ENCODE results near the gene BAIAP3. TPM values are rescaled to one million over a fixed set of nuclear protein-coding genes. Genes with fewer than 3 reads are reported as not detected.

The BAIAP3 gene, protein sequence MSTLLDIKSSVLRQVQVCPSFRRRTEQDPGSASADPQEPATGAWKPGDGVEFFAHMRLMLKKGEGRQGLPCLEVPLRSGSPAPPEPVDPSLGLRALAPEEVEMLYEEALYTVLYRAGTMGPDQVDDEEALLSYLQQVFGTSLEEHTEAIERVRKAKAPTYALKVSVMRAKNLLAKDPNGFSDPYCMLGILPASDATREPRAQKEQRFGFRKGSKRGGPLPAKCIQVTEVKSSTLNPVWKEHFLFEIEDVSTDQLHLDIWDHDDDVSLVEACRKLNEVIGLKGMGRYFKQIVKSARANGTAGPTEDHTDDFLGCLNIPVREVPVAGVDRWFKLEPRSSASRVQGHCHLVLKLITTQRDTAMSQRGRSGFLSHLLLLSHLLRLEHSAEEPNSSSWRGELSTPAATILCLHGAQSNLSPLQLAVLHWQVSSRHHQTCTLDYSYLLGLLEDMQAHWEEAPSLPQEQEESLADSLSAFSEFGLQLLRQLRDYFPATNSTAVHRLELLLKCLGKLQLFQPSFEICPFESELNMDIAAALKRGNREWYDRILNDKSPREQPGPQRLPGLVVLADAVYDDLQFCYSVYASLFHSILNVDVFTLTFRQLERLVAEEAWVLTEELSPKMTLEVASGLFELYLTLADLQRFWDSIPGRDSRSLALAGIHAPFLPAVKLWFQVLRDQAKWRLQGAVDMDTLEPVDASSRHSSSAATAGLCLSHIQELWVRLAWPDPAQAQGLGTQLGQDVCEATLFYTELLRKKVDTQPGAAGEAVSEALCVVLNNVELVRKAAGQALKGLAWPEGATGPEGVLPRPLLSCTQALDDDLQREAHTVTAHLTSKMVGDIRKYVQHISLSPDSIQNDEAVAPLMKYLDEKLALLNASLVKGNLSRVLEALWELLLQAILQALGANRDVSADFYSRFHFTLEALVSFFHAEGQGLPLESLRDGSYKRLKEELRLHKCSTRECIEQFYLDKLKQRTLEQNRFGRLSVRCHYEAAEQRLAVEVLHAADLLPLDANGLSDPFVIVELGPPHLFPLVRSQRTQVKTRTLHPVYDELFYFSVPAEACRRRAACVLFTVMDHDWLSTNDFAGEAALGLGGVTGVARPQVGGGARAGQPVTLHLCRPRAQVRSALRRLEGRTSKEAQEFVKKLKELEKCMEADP
- 65.2 and 93.7 TPM in 2 replicates for polyA plus RNA-seq
- polyA minus RNA-seq, result 33.0 and 36.8 TPM in 2 replicates

DNA sequence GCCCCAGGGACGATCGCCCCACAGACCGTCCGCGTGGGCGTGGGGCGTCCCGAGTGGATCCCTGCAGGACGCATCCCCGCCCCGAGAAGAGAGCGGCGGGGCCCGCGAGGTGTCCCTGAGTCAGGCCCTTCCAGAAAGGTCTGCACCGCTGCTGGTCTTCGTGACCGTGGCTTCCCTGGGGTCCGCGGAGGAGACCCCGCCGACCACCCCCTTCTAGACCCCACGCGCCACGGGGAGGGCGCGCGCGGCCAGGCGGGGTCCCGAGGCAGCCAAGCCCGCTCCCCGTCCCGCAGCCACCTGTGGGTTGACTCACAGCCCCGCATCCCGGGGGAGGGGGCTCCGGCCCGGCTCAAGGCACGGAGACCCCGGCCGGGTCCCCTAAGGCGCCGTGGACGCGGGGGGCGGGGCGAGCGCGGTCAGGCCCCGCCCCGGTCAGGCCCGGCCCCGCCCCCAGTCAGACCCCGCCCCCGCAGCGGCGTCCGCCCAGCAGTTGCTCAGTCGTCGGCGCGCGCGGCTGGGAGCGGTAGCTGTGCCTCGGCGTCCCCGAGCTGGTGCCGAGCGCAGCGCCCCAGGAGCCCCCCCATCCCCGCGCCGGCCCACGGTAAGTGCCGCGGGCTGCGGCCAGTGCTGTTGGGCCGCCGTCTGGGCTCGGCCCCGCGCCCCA is at the start of gene BAIAP3:
TSS of gene BAIAP3 (plus strand) at position 497 of the 664 bp plus-strand sequence. CDS start 4,905 bp downstream, outside the sequence.
- Histone ChIP-seq H3K79me2 (replicated peaks; ENCODE audit: insufficient read depth, low read length) (peaks cover 17% of the 10 kb centered on the region), H3K36me3 (ENCODE audit: insufficient read depth, low read length) (no peaks in the 10 kb centered on the region), H4K20me1 (ENCODE audit: insufficient read depth) (no peaks in the 10 kb centered on the region), H3K4me2 (ENCODE audit: low read length) (peak within 1 kb of the TSS; percentile 73), H3K27me3 (ENCODE audit: insufficient read depth, low read depth, low read length) (peaks cover 33% of the 10 kb centered on the region), H3K9me2 (ENCODE audit: insufficient read depth, low read length) (no peaks in the 10 kb centered on the region), H3K4me3 (ENCODE audit: low read length) (peak within 1 kb of the TSS; percentile 76), H3K9me3 (ENCODE audit: low read length) (no peaks in the 10 kb centered on the region), H3K9ac (ENCODE audit: low read length) (peak within 1 kb of the TSS; percentile 74), H2AFZ (ENCODE audit: low read depth, low read length) (no peak within 1 kb of the TSS), H3K27ac (ENCODE audit: low read length) (no peak within 1 kb of the TSS), H3F3A (ENCODE audit: insufficient read depth, low read length, poor library complexity, severe bottlenecking) (no peaks in the 10 kb centered on the region)
- TF ChIP-seq MXI1 (conservative IDR thresholded peaks at IDR 0.05; ENCODE audit: poor library complexity, severe bottlenecking) (no peak), POLR2AphosphoS5 (IDR thresholded peaks at IDR 0.05) (peak; percentile 78), EZH2 (IDR thresholded peaks at IDR 0.05; ENCODE audit: borderline replicate concordance, insufficient read depth, low read length, poor library complexity, severe bottlenecking) (no peak), RAD21 (conservative IDR thresholded peaks at IDR 0.05) (no peak)
- TF ChIP-seq, protein P1, sequence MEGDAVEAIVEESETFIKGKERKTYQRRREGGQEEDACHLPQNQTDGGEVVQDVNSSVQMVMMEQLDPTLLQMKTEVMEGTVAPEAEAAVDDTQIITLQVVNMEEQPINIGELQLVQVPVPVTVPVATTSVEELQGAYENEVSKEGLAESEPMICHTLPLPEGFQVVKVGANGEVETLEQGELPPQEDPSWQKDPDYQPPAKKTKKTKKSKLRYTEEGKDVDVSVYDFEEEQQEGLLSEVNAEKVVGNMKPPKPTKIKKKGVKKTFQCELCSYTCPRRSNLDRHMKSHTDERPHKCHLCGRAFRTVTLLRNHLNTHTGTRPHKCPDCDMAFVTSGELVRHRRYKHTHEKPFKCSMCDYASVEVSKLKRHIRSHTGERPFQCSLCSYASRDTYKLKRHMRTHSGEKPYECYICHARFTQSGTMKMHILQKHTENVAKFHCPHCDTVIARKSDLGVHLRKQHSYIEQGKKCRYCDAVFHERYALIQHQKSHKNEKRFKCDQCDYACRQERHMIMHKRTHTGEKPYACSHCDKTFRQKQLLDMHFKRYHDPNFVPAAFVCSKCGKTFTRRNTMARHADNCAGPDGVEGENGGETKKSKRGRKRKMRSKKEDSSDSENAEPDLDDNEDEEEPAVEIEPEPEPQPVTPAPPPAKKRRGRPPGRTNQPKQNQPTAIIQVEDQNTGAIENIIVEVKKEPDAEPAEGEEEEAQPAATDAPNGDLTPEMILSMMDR (IDR thresholded peaks at IDR 0.05; ENCODE audit: poor library complexity, severe bottlenecking), result no peak

DNA sequence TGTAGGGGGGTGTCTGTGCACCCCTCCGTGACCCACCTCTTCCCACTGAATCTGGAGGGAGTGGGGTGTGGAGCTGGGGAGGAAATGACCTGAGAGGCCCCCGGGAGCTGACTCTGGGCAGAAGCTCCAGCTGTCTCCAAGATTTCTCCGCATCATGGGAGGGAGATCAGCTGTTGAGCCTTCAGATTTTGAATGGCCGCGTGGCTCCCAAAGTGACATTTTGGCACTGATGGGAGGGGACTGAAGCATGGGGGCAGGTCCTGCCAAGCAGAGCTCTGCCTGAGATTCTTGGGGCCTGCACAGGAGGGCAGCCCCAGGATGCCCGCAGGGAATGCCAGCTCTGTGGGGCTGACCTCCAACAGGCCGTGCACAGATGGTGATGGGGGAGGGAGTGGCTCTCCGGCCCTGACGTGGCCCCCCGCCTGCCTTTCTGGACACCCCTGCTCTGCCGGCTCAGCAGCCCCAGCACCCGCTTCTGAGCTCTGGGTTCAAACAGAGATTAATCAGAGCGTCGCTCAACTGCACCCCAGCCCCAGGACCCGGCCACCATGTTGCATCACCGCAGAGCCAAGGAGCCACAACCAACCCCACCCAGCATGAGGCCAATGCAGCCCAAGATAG is 49.3 kb upstream of the BAIAP3 start:
- Histone ChIP-seq H3K27me3 (ENCODE audit: insufficient read depth, low read depth, low read length) (no peaks in the 10 kb centered on the region), H3K4me3 (ENCODE audit: low read length) (no peak overlapping the region), H3K9ac (ENCODE audit: low read length) (no peak overlapping the region)

More for the DNA sequence above, 49.3 kb upstream of the BAIAP3 start:
- H3K4me2 ChIP-seq (ENCODE audit: low read length), result no peak overlapping the region
- H3K9me3 ChIP-seq (ENCODE audit: low read length), result no peaks in the 10 kb centered on the region
- H3K9me2 ChIP-seq (ENCODE audit: insufficient read depth, low read length), result no peaks in the 10 kb centered on the region
- TF ChIP-seq RAD21 (conservative IDR thresholded peaks at IDR 0.05) (no peak), SMC3 (conservative IDR thresholded peaks at IDR 0.05; ENCODE audit: poor library complexity) (no peak), MXI1 (conservative IDR thresholded peaks at IDR 0.05; ENCODE audit: poor library complexity, severe bottlenecking) (no peak), EP300 (conservative IDR thresholded peaks at IDR 0.05; ENCODE audit: poor library complexity, severe bottlenecking) (no peak), EZH2 (IDR thresholded peaks at IDR 0.05; ENCODE audit: borderline replicate concordance, insufficient read depth, low read length, poor library complexity, severe bottlenecking) (no peak), TAF1 (IDR thresholded peaks at IDR 0.05; ENCODE audit: low read depth) (no peak), POLR2AphosphoS5 (IDR thresholded peaks at IDR 0.05) (no peak)
- TF ChIP-seq, protein P1 (IDR thresholded peaks at IDR 0.05; ENCODE audit: poor library complexity, severe bottlenecking), result no peak
- TF ChIP-seq, protein P2, sequence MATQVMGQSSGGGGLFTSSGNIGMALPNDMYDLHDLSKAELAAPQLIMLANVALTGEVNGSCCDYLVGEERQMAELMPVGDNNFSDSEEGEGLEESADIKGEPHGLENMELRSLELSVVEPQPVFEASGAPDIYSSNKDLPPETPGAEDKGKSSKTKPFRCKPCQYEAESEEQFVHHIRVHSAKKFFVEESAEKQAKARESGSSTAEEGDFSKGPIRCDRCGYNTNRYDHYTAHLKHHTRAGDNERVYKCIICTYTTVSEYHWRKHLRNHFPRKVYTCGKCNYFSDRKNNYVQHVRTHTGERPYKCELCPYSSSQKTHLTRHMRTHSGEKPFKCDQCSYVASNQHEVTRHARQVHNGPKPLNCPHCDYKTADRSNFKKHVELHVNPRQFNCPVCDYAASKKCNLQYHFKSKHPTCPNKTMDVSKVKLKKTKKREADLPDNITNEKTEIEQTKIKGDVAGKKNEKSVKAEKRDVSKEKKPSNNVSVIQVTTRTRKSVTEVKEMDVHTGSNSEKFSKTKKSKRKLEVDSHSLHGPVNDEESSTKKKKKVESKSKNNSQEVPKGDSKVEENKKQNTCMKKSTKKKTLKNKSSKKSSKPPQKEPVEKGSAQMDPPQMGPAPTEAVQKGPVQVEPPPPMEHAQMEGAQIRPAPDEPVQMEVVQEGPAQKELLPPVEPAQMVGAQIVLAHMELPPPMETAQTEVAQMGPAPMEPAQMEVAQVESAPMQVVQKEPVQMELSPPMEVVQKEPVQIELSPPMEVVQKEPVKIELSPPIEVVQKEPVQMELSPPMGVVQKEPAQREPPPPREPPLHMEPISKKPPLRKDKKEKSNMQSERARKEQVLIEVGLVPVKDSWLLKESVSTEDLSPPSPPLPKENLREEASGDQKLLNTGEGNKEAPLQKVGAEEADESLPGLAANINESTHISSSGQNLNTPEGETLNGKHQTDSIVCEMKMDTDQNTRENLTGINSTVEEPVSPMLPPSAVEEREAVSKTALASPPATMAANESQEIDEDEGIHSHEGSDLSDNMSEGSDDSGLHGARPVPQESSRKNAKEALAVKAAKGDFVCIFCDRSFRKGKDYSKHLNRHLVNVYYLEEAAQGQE (IDR thresholded peaks at IDR 0.05; ENCODE audit: borderline replicate concordance), result no peak
- no peak overlapping the region for H3K27ac ChIP-seq (ENCODE audit: low read length)
- no peaks in the 10 kb centered on the region for H4K20me1 ChIP-seq (ENCODE audit: insufficient read depth)
- H2AFZ ChIP-seq (ENCODE audit: low read depth, low read length), result no peak overlapping the region
- H3K79me2 ChIP-seq (replicated peaks; ENCODE audit: insufficient read depth, low read length), result no peaks in the 10 kb centered on the region
- no peaks in the 10 kb centered on the region for H3K36me3 ChIP-seq (ENCODE audit: insufficient read depth, low read length)
- no peaks in the 10 kb centered on the region for H3F3A ChIP-seq (ENCODE audit: insufficient read depth, low read length, poor library complexity, severe bottlenecking)

Measured in neural cell (in vitro differentiated cells).